Activated T-cell treated with anti-CD3 and anti-CD28 coated beads, Interleukin-2, amount 50 U/mL, for 24 hours (primary cell): ENCODE results near the gene LRGUK.
A peak's percentile ranks its signal among the peaks of the same experiment; 100 is the strongest.

Experiments
- DNase-seq: peaks from one replicate; pipeline ENCODE4 v3.0.0-alpha.2; 2020
- H3K27ac Mint-ChIP-seq: 2 replicates; pipeline ENCODE4 v1.8.0; 2020; ENCODE audit warnings: mild to moderate bottlenecking, mixed read lengths
- H3K27me3 Mint-ChIP-seq: 2 replicates; pipeline ENCODE4 v1.8.0; 2020; ENCODE audit warnings: mixed read lengths
- H3K36me3 Mint-ChIP-seq: 2 replicates; pipeline ENCODE4 v1.8.0; 2020; ENCODE audit warnings: low read depth, mixed read lengths
- H3K4me1 Mint-ChIP-seq: 2 replicates; pipeline ENCODE4 v1.8.0; 2020; ENCODE audit warnings: low read depth, mixed read lengths
- H3K4me3 Mint-ChIP-seq: 2 replicates; pipeline ENCODE4 v1.8.0; 2020; ENCODE audit warnings: mild to moderate bottlenecking, moderate library complexity, mixed read lengths
- H3K9me3 Mint-ChIP-seq: 2 replicates; pipeline ENCODE4 v1.8.0; 2020; ENCODE audit warnings: mixed read lengths

LRGUK gene

GRCh38 chr7:134108802-134109201, 18.3 kb upstream of the LRGUK start:
- Mint-ChIP-seq H3K4me3 (no peak overlapping the region), H3K36me3 (no peaks in the 10 kb centered on the region), H3K4me1 (no peaks in the 10 kb centered on the region)

GRCh38 chr7:134113655-134114054, 13.5 kb upstream of the LRGUK start:
- H3K27ac Mint-ChIP-seq: no peak overlapping the region
- H3K27me3 Mint-ChIP-seq: no peaks in the 10 kb centered on the region
- H3K4me1 Mint-ChIP-seq: no peaks in the 10 kb centered on the region
- H3K4me3 Mint-ChIP-seq: no peak overlapping the region
- no peaks in the 10 kb centered on the region for H3K36me3 Mint-ChIP-seq
- DNase-seq: no peak
- no peaks in the 10 kb centered on the region for H3K9me3 Mint-ChIP-seq

More at GRCh38 chr7:134108802-134109201, 18.3 kb upstream of the LRGUK start:
- Mint-ChIP-seq H3K9me3 (no peaks in the 10 kb centered on the region), H3K27ac (no peak overlapping the region), H3K27me3 (no peaks in the 10 kb centered on the region)
- DNase-seq: no peak

- H3K27me3 Mint-ChIP-seq: no peaks in the 10 kb centered on the region
- H3K36me3 Mint-ChIP-seq: no peaks in the 10 kb centered on the region
- no peak overlapping the region for H3K27ac Mint-ChIP-seq
- H3K9me3 Mint-ChIP-seq: no peaks in the 10 kb centered on the region
- DNase-seq: no peak
- H3K4me1 Mint-ChIP-seq: no peaks in the 10 kb centered on the region
- H3K4me3 Mint-ChIP-seq: no peak overlapping the region
Measured at GRCh38 chr7:134114992-134115391, 12.1 kb upstream of the LRGUK start.

- Mint-ChIP-seq H3K4me1 (no peaks in the 10 kb centered on the region), H3K27ac (no peak overlapping the region), H3K36me3 (no peaks in the 10 kb centered on the region), H3K4me3 (no peak overlapping the region), H3K27me3 (no peaks in the 10 kb centered on the region), H3K9me3 (no peaks in the 10 kb centered on the region)
- DNase-seq: no peak
Measured at GRCh38 chr7:134120405-134120804, 6.7 kb upstream of the LRGUK start.

- Mint-ChIP-seq H3K4me1 (peaks cover 2% of the 10 kb centered on the region), H3K27me3 (peaks cover 7% of the 10 kb centered on the region), H3K9me3 (no peaks in the 10 kb centered on the region), H3K4me3 (no peak overlapping the region), H3K27ac (no peak overlapping the region), H3K36me3 (no peaks in the 10 kb centered on the region)
- no peak for DNase-seq
Measured at GRCh38 chr7:134121632-134122139, 5.5 kb upstream of the LRGUK start.

- DNase-seq: no peak
- no peaks in the 10 kb centered on the region for H3K36me3 Mint-ChIP-seq
- no peak overlapping the region for H3K27ac Mint-ChIP-seq
- H3K4me3 Mint-ChIP-seq: no peak overlapping the region
- peaks cover 12% of the 10 kb centered on the region for H3K4me1 Mint-ChIP-seq
- H3K27me3 Mint-ChIP-seq: peaks cover 20% of the 10 kb centered on the region
- H3K9me3 Mint-ChIP-seq: no peaks in the 10 kb centered on the region
Measured at GRCh38 chr7:134122980-134123379, 4.2 kb upstream of the LRGUK start.

- H3K4me3 Mint-ChIP-seq: no peak overlapping the region
- no peak overlapping the region for H3K27ac Mint-ChIP-seq
- peaks cover 35% of the 10 kb centered on the region for H3K27me3 Mint-ChIP-seq
- peaks cover 13% of the 10 kb centered on the region for H3K4me1 Mint-ChIP-seq
- DNase-seq: no peak
- H3K9me3 Mint-ChIP-seq: no peaks in the 10 kb centered on the region
- no peaks in the 10 kb centered on the region for H3K36me3 Mint-ChIP-seq
Measured at GRCh38 chr7:134126146-134126545, 994 bp upstream of the LRGUK start.

- no peak for DNase-seq
- no peak overlapping the region for H3K27ac Mint-ChIP-seq
- H3K27me3 Mint-ChIP-seq: peaks cover 39% of the 10 kb centered on the region
- H3K9me3 Mint-ChIP-seq: no peaks in the 10 kb centered on the region
- peaks cover 13% of the 10 kb centered on the region for H3K4me1 Mint-ChIP-seq
- peak overlapping the region; percentile 85 for H3K4me3 Mint-ChIP-seq
- H3K36me3 Mint-ChIP-seq: no peaks in the 10 kb centered on the region
Measured at GRCh38 chr7:134126596-134126965, 559 bp upstream of the LRGUK start.

- Mint-ChIP-seq H3K27me3 (peaks cover 50% of the 10 kb centered on the region), H3K4me1 (peaks cover 13% of the 10 kb centered on the region), H3K36me3 (no peaks in the 10 kb centered on the region), H3K27ac (no peak overlapping the region), H3K9me3 (no peaks in the 10 kb centered on the region), H3K4me3 (no peak overlapping the region)
- no peak for DNase-seq
Measured at GRCh38 chr7:134128829-134129228, 1.7 kb downstream of the LRGUK start.

- no peak for DNase-seq
- Mint-ChIP-seq H3K36me3 (no peaks in the 10 kb centered on the region), H3K4me1 (peaks cover 13% of the 10 kb centered on the region), H3K4me3 (no peak overlapping the region), H3K27me3 (peaks cover 56% of the 10 kb centered on the region), H3K27ac (no peak overlapping the region), H3K9me3 (no peaks in the 10 kb centered on the region)
Measured at GRCh38 chr7:134129856-134130523, 2.9 kb downstream of the LRGUK start.

- H3K27ac Mint-ChIP-seq: no peak overlapping the region
Measured at GRCh38 chr7:134134004-134134403, 6.9 kb downstream of the LRGUK start.

GRCh38 chr7:134140889-134141867, 14.0 kb downstream of the LRGUK start:
- Mint-ChIP-seq H3K27me3 (peaks cover under 1% of the 10 kb centered on the region), H3K4me3 (no peak overlapping the region)

More at GRCh38 chr7:134134004-134134403, 6.9 kb downstream of the LRGUK start:
- H3K4me1 Mint-ChIP-seq: no peaks in the 10 kb centered on the region
- H3K4me3 Mint-ChIP-seq: no peak overlapping the region
- H3K27me3 Mint-ChIP-seq: peaks cover 34% of the 10 kb centered on the region
- DNase-seq: no peak
- no peaks in the 10 kb centered on the region for H3K36me3 Mint-ChIP-seq
- no peaks in the 10 kb centered on the region for H3K9me3 Mint-ChIP-seq

GRCh38 chr7:134141868-134142264, 14.7 kb downstream of the LRGUK start:
- no peak overlapping the region for H3K4me3 Mint-ChIP-seq
- no peaks in the 10 kb centered on the region for H3K36me3 Mint-ChIP-seq
- no peaks in the 10 kb centered on the region for H3K9me3 Mint-ChIP-seq
- peaks cover 5% of the 10 kb centered on the region for H3K4me1 Mint-ChIP-seq
- no peak overlapping the region for H3K27ac Mint-ChIP-seq
- no peak for DNase-seq
- no peaks in the 10 kb centered on the region for H3K27me3 Mint-ChIP-seq

More at GRCh38 chr7:134140889-134141867, 14.0 kb downstream of the LRGUK start:
- Mint-ChIP-seq H3K9me3 (no peaks in the 10 kb centered on the region), H3K4me1 (peaks cover 5% of the 10 kb centered on the region), H3K36me3 (no peaks in the 10 kb centered on the region), H3K27ac (no peak overlapping the region)
- DNase-seq: peak; percentile 65

GRCh38 chr7:134153493-134154136, 26.5 kb downstream of the LRGUK start:
- DNase-seq: no peak
- Mint-ChIP-seq H3K36me3 (no peaks in the 10 kb centered on the region), H3K27ac (no peak overlapping the region), H3K4me1 (no peaks in the 10 kb centered on the region), H3K27me3 (peaks cover 9% of the 10 kb centered on the region), H3K9me3 (no peaks in the 10 kb centered on the region), H3K4me3 (no peak overlapping the region)
